Upper lobe of right lung (tissue), 1 donor: ENCODE measurements around the gene LETMD1. TPM values are rescaled to one million over a fixed set of nuclear protein-coding genes. Genes with fewer than 3 reads are reported as not detected.

ENCODE experiments used
- ATAC-seq: fragments of 200-7000 bp; cut with Tn5 transposase; one replicate; pipeline ENCODE4 v1.9.1; 2020; ENCODE audit warnings: mild to moderate bottlenecking, moderate library complexity
- DNase-seq: peaks from one replicate; pipeline ENCODE4 v3.0.0-alpha.2; 2020
- H3K27ac ChIP-seq: fragments of 200-600 bp; one replicate; pipeline ENCODE4 v1.8.0; 2022
- H3K27me3 ChIP-seq: fragments of 200-600 bp; one replicate; pipeline ENCODE4 v1.8.0; 2022; ENCODE audit warnings: mild to moderate bottlenecking
- H3K36me3 ChIP-seq: fragments of 200-600 bp; one replicate; pipeline ENCODE4 v1.8.0; 2022
- H3K4me1 ChIP-seq: fragments of 200-600 bp; one replicate; pipeline ENCODE4 v1.8.0; 2022
- H3K4me3 ChIP-seq: fragments of 200-600 bp; one replicate; pipeline ENCODE4 v1.8.0; 2022; ENCODE audit warnings: mild to moderate bottlenecking
- H3K9me3 ChIP-seq: fragments of 200-600 bp; one replicate; pipeline ENCODE4 v1.8.0; 2022
- intact Hi-C: fragments of 100-400 bp; cut with DNase I; formaldehyde crosslinking; loops from one replicate; pipeline ENCODE4 v1.11.0; 2022
- total RNA-seq: library from RNA; stranded (reverse); fragmentation: NEBNext Ultra II Directional; extraction: Animal tissue kit (Norgen Biotek cat#: 25700); gene quantifications from one replicate; pipeline ENCODE4 v1.2.1, GENCODE V29; 2021
- TF ChIP-seq, protein P1 (sequence below): fragments of 200-600 bp; IDR thresholded peaks from one replicate; pipeline ENCODE4 v1.8.0; 2022; ENCODE audit warnings: antibody characterized with exemption
- donor health status: DM: no; HTN: yes; CAD: no; lungs with severe emphysema.

The LETMD1 gene
- total RNA-seq, 1 donor from 2014 or later = 71.6 TPM

DNA sequence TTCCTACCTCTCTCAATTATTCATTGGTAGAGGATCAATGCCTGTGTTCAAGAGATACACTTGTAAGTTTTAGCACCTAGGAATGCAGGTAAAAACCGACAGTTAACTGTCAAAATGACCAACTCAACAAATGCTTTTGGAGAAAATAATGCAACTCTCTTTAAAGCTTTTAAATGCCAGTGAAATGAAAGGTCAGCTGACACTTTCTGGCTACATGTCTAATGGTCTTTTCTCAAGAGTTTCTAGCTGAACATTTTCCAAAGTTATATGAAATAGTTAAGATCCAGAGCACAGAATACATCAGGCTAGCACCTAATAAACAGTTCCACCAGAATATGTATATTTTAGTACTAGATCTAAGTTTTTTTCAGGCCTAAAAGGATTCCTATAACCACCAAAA is 33.3 kb downstream of the LETMD1 start:
- DNase-seq (no peak), ATAC-seq (no peak)
- H3K27me3 ChIP-seq = no peaks in the 10 kb centered on the region
- intact Hi-C loops = no loop called here
- peaks cover 22% of the 10 kb centered on the region for H3K4me1 ChIP-seq
- H3K9me3 ChIP-seq = no peaks in the 10 kb centered on the region
- no peaks in the 10 kb centered on the region for H3K36me3 ChIP-seq
- H3K27ac ChIP-seq = no peak overlapping the region
- no peak overlapping the region for H3K4me3 ChIP-seq
- TF ChIP-seq, protein P1, sequence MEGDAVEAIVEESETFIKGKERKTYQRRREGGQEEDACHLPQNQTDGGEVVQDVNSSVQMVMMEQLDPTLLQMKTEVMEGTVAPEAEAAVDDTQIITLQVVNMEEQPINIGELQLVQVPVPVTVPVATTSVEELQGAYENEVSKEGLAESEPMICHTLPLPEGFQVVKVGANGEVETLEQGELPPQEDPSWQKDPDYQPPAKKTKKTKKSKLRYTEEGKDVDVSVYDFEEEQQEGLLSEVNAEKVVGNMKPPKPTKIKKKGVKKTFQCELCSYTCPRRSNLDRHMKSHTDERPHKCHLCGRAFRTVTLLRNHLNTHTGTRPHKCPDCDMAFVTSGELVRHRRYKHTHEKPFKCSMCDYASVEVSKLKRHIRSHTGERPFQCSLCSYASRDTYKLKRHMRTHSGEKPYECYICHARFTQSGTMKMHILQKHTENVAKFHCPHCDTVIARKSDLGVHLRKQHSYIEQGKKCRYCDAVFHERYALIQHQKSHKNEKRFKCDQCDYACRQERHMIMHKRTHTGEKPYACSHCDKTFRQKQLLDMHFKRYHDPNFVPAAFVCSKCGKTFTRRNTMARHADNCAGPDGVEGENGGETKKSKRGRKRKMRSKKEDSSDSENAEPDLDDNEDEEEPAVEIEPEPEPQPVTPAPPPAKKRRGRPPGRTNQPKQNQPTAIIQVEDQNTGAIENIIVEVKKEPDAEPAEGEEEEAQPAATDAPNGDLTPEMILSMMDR = no peak

DNA sequence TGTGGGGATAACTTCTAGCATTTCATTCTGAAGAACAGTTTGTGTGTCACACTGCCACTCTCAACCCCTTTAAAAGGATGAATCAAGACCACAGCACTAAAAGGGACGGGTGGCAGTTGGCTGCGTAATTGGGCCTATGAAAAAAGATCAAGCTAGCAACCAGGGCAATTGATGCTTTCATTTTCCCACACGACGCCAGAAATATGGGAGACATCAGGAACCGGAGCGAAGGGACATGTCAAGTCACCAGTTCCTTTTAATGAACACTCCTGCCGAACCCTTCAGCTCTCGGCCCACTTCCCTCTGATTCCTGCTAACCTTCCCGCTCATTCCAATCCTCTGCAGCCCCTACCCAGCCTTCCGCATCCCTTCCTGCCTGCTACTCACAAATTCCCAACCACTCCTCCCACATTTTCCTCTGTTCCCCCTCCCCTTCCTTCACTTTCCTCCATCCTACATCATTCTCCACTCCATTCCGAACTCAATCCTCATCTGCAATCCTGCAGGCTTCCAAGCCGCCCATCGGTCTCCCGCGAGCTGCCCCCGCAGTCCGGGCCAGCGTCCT is 34.5 kb downstream of the LETMD1 start:
- TF ChIP-seq, protein P1 = no peak
- intact Hi-C loops = no loop called here
- Histone ChIP-seq H3K4me1 (peaks cover 13% of the 10 kb centered on the region), H3K27ac (peak overlapping the region; percentile 89), H3K27me3 (no peaks in the 10 kb centered on the region), H3K9me3 (no peaks in the 10 kb centered on the region), H3K4me3 (peak overlapping the region; percentile 94), H3K36me3 (no peaks in the 10 kb centered on the region)
- DNase-seq (no peak), ATAC-seq (no peak)

DNA sequence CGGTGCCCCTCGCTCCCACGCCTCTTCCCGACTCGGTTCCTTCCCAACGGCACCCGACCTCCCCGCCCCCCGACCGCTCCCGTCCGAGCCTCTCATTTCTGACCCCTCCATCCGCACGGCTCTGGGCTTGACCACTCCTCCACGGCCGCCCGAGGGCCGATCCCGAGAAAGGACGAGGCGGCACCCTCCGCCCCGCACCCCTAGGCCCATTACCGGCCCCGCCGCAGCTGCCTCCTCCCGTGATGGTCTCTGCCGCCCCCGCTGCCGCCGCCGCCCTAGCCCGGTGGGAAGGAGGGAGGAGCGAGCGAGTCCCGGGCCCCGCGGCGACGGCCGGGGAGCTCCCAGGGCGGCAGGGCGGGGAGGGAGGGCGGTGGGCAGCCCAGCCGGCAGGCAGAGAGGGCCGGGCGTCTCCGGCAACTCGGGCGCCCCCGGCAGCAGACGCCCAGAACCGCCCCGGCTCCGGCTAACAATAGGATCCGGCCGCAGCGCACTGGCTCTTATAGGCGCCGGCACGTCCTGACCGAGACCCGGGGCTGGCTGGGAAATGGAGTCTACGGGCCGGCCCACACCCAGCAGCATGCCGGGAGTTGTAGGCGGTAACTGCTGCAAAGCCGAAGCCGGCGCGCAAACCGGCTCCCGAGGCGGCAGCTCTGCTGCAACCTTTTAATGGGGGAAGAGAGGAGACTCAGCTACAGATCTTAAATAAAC is 35.2 kb downstream of the LETMD1 start, which contains the start of gene CSRNP2:
CSRNP2 (minus strand) TSS at position 471 of the 708 bp plus-strand sequence. CDS start 7,035 bp downstream, outside the sequence.
- Histone ChIP-seq H3K27me3 (no peaks in the 10 kb centered on the region), H3K9me3 (no peaks in the 10 kb centered on the region), H3K27ac (peak within 1 kb of the TSS; percentile 89), H3K4me3 (peak within 1 kb of the TSS; percentile 94), H3K36me3 (no peaks in the 10 kb centered on the region), H3K4me1 (peaks cover 10% of the 10 kb centered on the region)
- intact Hi-C loops = no loop called here
- DNase-seq (peak; percentile 98), ATAC-seq (peak; percentile 100)
- TF ChIP-seq, protein P1 = no peak

DNA sequence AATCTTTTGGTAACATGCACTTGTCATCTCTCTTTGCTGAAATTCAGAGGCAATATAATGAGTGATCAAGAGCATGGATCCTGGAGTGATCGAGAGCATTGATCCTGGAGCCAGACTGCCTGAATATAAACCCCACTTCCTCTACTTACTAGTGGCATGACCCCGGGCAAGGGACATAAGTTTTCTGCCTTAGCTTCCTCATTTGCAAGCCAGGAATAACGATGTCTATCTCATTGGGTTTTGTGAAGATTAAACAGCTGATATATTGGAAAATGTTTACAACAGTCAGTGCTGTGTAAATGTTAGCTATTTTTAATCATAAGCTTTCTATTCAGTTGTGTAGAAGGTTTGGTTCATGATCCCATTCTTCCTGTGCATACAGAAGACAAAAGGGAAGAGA is 37.6 kb downstream of the LETMD1 start:
- H3K4me1 ChIP-seq = peaks cover 10% of the 10 kb centered on the region
- TF ChIP-seq, protein P1 = no peak
- no peak overlapping the region for H3K27ac ChIP-seq
- H3K27me3 ChIP-seq = no peaks in the 10 kb centered on the region
- intact Hi-C loops = no loop called here
- H3K4me3 ChIP-seq = no peak overlapping the region
- ATAC-seq = no peak
- H3K36me3 ChIP-seq = no peaks in the 10 kb centered on the region
- H3K9me3 ChIP-seq = no peaks in the 10 kb centered on the region
- no peak for DNase-seq

DNA sequence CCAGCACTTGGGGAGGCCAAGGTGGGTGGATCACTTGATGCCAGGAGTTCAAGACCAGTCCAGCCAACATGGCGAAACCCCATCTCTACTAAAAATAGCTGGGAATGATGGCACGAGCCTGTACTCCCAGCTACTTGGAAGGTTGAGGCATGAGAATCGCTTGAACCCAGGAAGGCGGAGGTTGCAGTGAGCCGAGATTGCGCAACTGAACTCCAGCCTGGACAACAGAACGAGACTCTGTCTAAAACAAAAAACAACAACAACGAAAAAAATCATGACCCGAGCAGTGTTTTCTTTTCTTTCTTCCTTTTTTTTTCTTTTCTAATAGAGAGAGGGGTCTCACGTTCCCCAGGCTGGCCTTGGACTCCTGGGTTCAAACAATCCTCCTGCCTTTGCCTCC is 38.8 kb downstream of the LETMD1 start:
- no peak for ATAC-seq
- H3K4me3 ChIP-seq = no peak overlapping the region
- H3K27ac ChIP-seq = no peak overlapping the region
- no peaks in the 10 kb centered on the region for H3K9me3 ChIP-seq
- DNase-seq = no peak
- peaks cover 3% of the 10 kb centered on the region for H3K36me3 ChIP-seq
- H3K4me1 ChIP-seq = peaks cover 7% of the 10 kb centered on the region
- H3K27me3 ChIP-seq = no peaks in the 10 kb centered on the region
- TF ChIP-seq, protein P1 = no peak
- intact Hi-C loops = no loop called here
